Measurements from ENCODE around the gene FCHO1. TPM values are rescaled to one million over a fixed set of nuclear protein-coding genes. Genes with fewer than 3 reads are reported as not detected.
"Not testable (repeated sequence)": the region's sequence is repeated elsewhere in the genome, so short reads cannot be mapped to it uniquely, and the experiment has no call there.

Gene FCHO1
- total RNA-seq, 2 experiments from 2014 or later = 40.7 to 43.1 TPM

DNA sequence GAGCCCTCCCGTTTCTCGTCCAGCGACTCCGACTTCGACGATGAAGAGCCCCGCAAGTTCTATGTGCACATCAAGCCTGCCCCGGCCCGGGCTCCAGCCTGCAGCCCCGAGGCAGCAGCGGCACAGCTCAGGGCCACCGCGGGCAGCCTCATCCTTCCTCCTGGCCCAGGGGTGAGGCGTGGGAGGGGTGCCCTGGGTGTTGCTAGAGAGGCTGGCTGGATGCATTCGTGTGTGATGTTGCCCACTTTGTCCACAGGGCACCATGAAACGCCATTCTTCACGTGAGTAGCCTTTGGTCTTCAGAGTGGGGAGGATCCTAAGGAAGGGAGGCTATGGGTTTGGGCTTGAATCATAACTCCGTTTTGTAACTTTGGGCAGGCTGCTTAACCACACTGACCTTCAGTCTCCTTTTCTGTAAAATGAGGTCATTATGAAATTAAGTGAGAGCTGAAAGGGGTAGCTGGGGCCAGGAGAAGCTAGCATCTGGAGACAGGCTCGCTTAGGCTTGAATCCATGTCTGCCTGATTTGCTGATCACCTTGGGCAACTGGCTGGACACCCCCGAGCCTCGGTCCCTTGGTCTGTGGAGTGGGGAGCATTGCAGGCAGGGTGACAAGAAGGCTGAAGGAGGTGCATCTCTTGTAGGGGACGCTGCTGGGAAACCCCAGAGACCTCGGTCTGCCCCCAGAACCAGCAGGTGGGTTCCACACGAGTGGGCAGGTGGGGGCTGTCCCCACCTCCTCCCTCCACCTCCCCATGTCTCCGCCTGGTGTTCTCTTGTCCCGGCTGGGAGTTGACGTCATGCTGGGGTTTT, 24.9 kb downstream of the FCHO1 start:
- TF ChIP-seq, protein P1, sequence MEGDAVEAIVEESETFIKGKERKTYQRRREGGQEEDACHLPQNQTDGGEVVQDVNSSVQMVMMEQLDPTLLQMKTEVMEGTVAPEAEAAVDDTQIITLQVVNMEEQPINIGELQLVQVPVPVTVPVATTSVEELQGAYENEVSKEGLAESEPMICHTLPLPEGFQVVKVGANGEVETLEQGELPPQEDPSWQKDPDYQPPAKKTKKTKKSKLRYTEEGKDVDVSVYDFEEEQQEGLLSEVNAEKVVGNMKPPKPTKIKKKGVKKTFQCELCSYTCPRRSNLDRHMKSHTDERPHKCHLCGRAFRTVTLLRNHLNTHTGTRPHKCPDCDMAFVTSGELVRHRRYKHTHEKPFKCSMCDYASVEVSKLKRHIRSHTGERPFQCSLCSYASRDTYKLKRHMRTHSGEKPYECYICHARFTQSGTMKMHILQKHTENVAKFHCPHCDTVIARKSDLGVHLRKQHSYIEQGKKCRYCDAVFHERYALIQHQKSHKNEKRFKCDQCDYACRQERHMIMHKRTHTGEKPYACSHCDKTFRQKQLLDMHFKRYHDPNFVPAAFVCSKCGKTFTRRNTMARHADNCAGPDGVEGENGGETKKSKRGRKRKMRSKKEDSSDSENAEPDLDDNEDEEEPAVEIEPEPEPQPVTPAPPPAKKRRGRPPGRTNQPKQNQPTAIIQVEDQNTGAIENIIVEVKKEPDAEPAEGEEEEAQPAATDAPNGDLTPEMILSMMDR (IDR thresholded peaks at IDR 0.05) = no peak
- Histone ChIP-seq H3K27ac (ENCODE audit: low read depth in 1 of 2, low read length in 2 of 2) (no peak overlapping the region), H3K9me3 (ENCODE audit: control insufficient read depth in 1 of 2, insufficient read depth in 1 of 2, low read length in 2 of 2) (no peaks in the 10 kb centered on the region), H3K36me3 (ENCODE audit: insufficient read depth, low read length) (peaks cover 48% of the 10 kb centered on the region), H3K4me1 (ENCODE audit: insufficient read depth, low read length) (no peaks in the 10 kb centered on the region), H3K4me3 (ENCODE audit: low read length) (no peak overlapping the region), H3K27me3 (ENCODE audit: control insufficient read depth in 1 of 2, insufficient read depth in 2 of 2, low read length in 2 of 2) (no peaks in the 10 kb centered on the region)
- Mint-ChIP-seq H3K36me3 (ENCODE audit: low read depth) (peaks cover 76% of the 10 kb centered on the region), H3K4me3 (no peak overlapping the region), H3K4me1 (ENCODE audit: low read depth) (no peaks in the 10 kb centered on the region), H3K27me3 (no peaks in the 10 kb centered on the region), H3K27ac (no peak overlapping the region), H3K9me3 (no peaks in the 10 kb centered on the region)
- DNase-seq (no peak), ATAC-seq (ENCODE audit: poor library complexity) (no peak)
- POLR2A ChIA-PET = interaction anchor here (0.6 to 1.2 kb wide), 2 partner anchors 83 to 156 kb away, joined by 3 to 4 read pairs; partner anchors contain the start of gene CCDC124
- CTCF ChIA-PET = interaction anchor here (1.9 kb wide), 1 partner anchor 80 kb away, joined by 4 read pairs; no protein-coding TSS in a partner anchor
- intact Hi-C loops (cut with DNase I, micrococcal nuclease) = loop anchor here in 1 of 2 experiments (2.0 kb wide), 1 partner anchor 71 kb away; no protein-coding TSS in a partner anchor

DNA sequence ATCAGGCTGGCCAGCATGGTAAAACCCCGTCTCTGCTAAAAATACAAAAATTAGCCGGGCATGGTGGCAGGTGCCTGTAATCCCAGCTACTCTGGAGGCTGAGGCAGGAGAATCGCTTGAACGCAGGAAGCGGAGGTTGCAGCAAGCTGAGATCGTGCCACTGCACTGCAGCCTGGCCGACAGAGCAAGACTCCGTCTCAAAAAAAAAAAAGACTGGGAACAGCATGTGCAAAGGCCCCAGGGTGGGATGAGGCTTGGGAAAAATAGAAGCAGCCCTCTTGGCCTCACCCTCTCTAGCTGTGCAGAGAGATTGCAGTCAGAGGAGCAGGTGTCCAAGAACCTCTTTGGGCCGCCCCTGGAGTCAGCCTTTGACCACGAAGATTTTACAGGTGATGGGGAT, 26.6 kb downstream of the FCHO1 start:
- H3K4me1 ChIP-seq (ENCODE audit: insufficient read depth, low read length); H3K9me3 ChIP-seq (ENCODE audit: control insufficient read depth in 1 of 2, insufficient read depth in 1 of 2, low read length in 2 of 2); H3K9me3 Mint-ChIP-seq; H3K4me3 ChIP-seq (ENCODE audit: low read length); H3K4me1 Mint-ChIP-seq (ENCODE audit: low read depth); H3K4me3 Mint-ChIP-seq; H3K27ac ChIP-seq (ENCODE audit: low read depth in 1 of 2, low read length in 2 of 2); H3K27me3 Mint-ChIP-seq; DNase-seq; H3K27ac Mint-ChIP-seq; intact Hi-C loops (cut with DNase I, micrococcal nuclease); H3K27me3 ChIP-seq (ENCODE audit: control insufficient read depth in 1 of 2, insufficient read depth in 2 of 2, low read length in 2 of 2); ATAC-seq (ENCODE audit: poor library complexity): not testable (repeated sequence)
- peaks cover 51% of the 10 kb centered on the region for H3K36me3 ChIP-seq (ENCODE audit: insufficient read depth, low read length)
- ChIA-PET CTCF (interaction anchor here (0.7 kb wide), 1 partner anchor 82 kb away, joined by 3 read pairs; the partner anchor contains the start of gene RPL18A), POLR2A (interaction anchor here (1.0 kb wide), 1 partner anchor 82 kb away, joined by 3 read pairs; the partner anchor contains the start of gene RPL18A)
- H3K36me3 Mint-ChIP-seq (ENCODE audit: low read depth) = peaks cover 78% of the 10 kb centered on the region

DNA sequence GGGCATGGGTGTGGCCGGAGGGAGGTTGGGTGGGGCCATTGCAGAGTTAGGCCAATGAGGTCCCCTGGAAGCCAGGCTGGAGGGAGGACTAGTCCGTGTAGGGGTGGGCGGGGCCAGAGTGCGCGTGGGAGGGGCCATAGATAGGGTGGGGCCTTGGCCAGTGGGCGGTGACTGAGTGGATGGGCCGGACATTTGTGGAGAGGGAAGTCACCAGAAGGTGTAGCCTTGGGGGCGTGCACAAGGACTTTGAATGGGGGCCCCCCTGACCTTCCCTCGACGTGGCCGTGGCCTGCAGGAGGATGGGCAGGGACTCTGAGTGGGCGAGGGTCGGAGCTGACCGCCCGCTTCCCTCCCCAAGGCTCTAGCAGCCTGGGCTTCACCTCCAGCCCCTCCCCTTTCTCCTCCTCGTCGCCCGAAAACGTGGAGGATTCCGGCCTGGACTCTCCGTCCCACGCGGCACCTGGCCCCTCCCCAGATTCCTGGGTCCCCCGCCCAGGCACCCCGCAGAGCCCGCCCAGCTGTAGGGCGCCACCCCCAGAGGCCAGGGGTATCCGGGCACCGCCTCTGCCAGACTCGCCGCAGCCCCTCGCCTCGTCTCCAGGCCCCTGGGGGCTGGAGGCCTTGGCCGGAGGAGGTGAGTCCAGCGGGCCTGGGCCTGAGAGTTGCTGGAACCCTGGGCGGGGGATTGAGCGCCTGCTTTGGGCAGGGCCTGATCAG, 27.1 kb downstream of the FCHO1 start:
- POLR2A ChIA-PET = no interaction called here
- peaks cover 76% of the 10 kb centered on the region for H3K36me3 Mint-ChIP-seq (ENCODE audit: low read depth)

More for the DNA sequence above, 27.1 kb downstream of the FCHO1 start:
- Histone ChIP-seq H3K27ac (ENCODE audit: low read depth in 1 of 2, low read length in 2 of 2) (peak overlapping the region in 1 of 2 donors; percentile 16), H3K36me3 (ENCODE audit: insufficient read depth, low read length) (peaks cover 49% of the 10 kb centered on the region), H3K4me3 (ENCODE audit: low read length) (no peak overlapping the region), H3K4me1 (ENCODE audit: insufficient read depth, low read length) (no peaks in the 10 kb centered on the region), H3K9me3 (ENCODE audit: control insufficient read depth in 1 of 2, insufficient read depth in 1 of 2, low read length in 2 of 2) (no peaks in the 10 kb centered on the region), H3K27me3 (ENCODE audit: control insufficient read depth in 1 of 2, insufficient read depth in 2 of 2, low read length in 2 of 2) (no peaks in the 10 kb centered on the region)
- ATAC-seq (ENCODE audit: poor library complexity) (peak; percentile 68), DNase-seq (peak in 6 of 14 experiments; percentile 17 to 62 (median 38))
- Mint-ChIP-seq H3K27ac (peak overlapping the region; percentile 51), H3K9me3 (no peaks in the 10 kb centered on the region), H3K4me1 (ENCODE audit: low read depth) (peaks cover 5% of the 10 kb centered on the region), H3K4me3 (no peak overlapping the region), H3K27me3 (no peaks in the 10 kb centered on the region)
- intact Hi-C loops (cut with DNase I, micrococcal nuclease) = no loop called here
- TF ChIP-seq, protein P1 (IDR thresholded peaks at IDR 0.05) = no peak
- CTCF ChIA-PET = no interaction called here

Measured in CD4-positive, alpha-beta T cell (primary cell).